Calu3 (cell line): ENCODE results near the gene ALG14. TPM values are rescaled to one million over a fixed set of nuclear protein-coding genes. Genes with fewer than 3 reads are reported as not detected.

Experiments used
- BruUV-seq: library from RNA; stranded (reverse); fragments of 400-500 nt; replicated peaks from 2 replicates; lab custom pipeline; 2021; lab: Mats Ljungman, UMichigan
- CTCF ChIA-PET: fragments of 300-600 bp; sonication (Branson Sonifier 250); formaldehyde crosslinking; loops from one replicate; lab custom pipeline; 2022; ENCODE audit warnings: antibody characterized with exemption; lab: Charles Lee
- DNase-seq: peaks from one replicate; pipeline ENCODE4 v3.0.0; 2022
- H3K27ac Mint-ChIP-seq: one replicate; pipeline ENCODE4 v1.8.0; 2022; ENCODE audit warnings: mixed read lengths; ENCODE audit not compliant: unreplicated experiment
- H3K27me3 Mint-ChIP-seq: one replicate; pipeline ENCODE4 v1.8.0; 2022; ENCODE audit warnings: mixed read lengths; ENCODE audit not compliant: unreplicated experiment
- H3K36me3 Mint-ChIP-seq: one replicate; pipeline ENCODE4 v1.8.0; 2022; ENCODE audit warnings: mild to moderate bottlenecking, moderate library complexity, mixed read lengths; ENCODE audit not compliant: insufficient read depth, unreplicated experiment
- H3K4me1 Mint-ChIP-seq: one replicate; pipeline ENCODE4 v1.8.0; 2022; ENCODE audit warnings: mild to moderate bottlenecking, low read depth, mixed read lengths; ENCODE audit not compliant: unreplicated experiment
- H3K4me3 Mint-ChIP-seq: one replicate; pipeline ENCODE4 v1.8.0; 2022; ENCODE audit warnings: mild to moderate bottlenecking, low read depth, moderate library complexity, mixed read lengths; ENCODE audit not compliant: unreplicated experiment
- H3K9me3 Mint-ChIP-seq: one replicate; pipeline ENCODE4 v1.8.0; 2022; ENCODE audit warnings: low read depth, mixed read lengths; ENCODE audit not compliant: unreplicated experiment
- CTCF ChIP-seq: fragments of 200-600 bp; IDR thresholded peaks from one replicate; pipeline ENCODE4 v1.8.0; 2022; ENCODE audit warnings: antibody characterized with exemption; ENCODE audit not compliant: unreplicated experiment
- intact Hi-C: fragments of 100-400 bp; cut with micrococcal nuclease; formaldehyde crosslinking; loops from one replicate; pipeline ENCODE4 v1.10.0; 2022; ENCODE audit not compliant: unreplicated experiment
- total RNA-seq: library from RNA; stranded (reverse); gene quantifications from 2 replicates; pipeline ENCODE4 v1.2.3, GENCODE V29; 2022

The ALG14 gene
- total RNA-seq, 1 experiment from 2014 or later, result 5.8 TPM

GRCh38 chr1:95043141-95043980 lies 29.4 kb downstream of the ALG14 start:
- H3K36me3 Mint-ChIP-seq, result no peaks in the 10 kb centered on the region
- peak; percentile 81 for DNase-seq
- intact Hi-C loops, result loop anchor here (5.0 kb wide), 2 partner anchors 146 to 531 kb away; no protein-coding TSS in a partner anchor
- H3K27ac Mint-ChIP-seq, result no peak overlapping the region
- H3K9me3 Mint-ChIP-seq, result no peaks in the 10 kb centered on the region
- no TSS peak for BruUV-seq
- TF ChIP-seq CTCF, result peak; percentile 98
- CTCF ChIA-PET, result interaction anchor here (0.6 to 1.2 kb wide), 12 partner anchors 15 to 397 kb away, joined by 3 to 64 read pairs (median 7); partner anchors contain the start of genes CNN3 and RWDD3
- H3K4me3 Mint-ChIP-seq, result no peak overlapping the region
- no peaks in the 10 kb centered on the region for H3K27me3 Mint-ChIP-seq
- H3K4me1 Mint-ChIP-seq, result peaks cover 10% of the 10 kb centered on the region

- no peaks in the 10 kb centered on the region for H3K27me3 Mint-ChIP-seq
- intact Hi-C loops, result loop anchor here (5.0 kb wide), 2 partner anchors 145 to 530 kb away; no protein-coding TSS in a partner anchor
- peaks cover 10% of the 10 kb centered on the region for H3K4me1 Mint-ChIP-seq
- no peak for DNase-seq
- no peaks in the 10 kb centered on the region for H3K9me3 Mint-ChIP-seq
- no peak overlapping the region for H3K27ac Mint-ChIP-seq
- no TSS peak for BruUV-seq
- CTCF ChIA-PET, result interaction anchor here (0.6 to 3.0 kb wide), 16 partner anchors 11 to 662 kb away, joined by 3 to 111 read pairs (median 5); partner anchors contain the start of genes CNN3 and RWDD3
- no peak for TF ChIP-seq CTCF
- H3K36me3 Mint-ChIP-seq, result no peaks in the 10 kb centered on the region
- H3K4me3 Mint-ChIP-seq, result no peak overlapping the region
These were observed 30.5 kb downstream of the ALG14 start for GRCh38 chr1:95042286-95042685.

GRCh38 chr1:95041491-95042165 lies 31.1 kb downstream of the ALG14 start:
- peak; percentile 58 for DNase-seq
- no TSS peak for BruUV-seq
- H3K36me3 Mint-ChIP-seq, result no peaks in the 10 kb centered on the region
- peak; percentile 37 for TF ChIP-seq CTCF
- H3K27me3 Mint-ChIP-seq, result no peaks in the 10 kb centered on the region
- no peaks in the 10 kb centered on the region for H3K9me3 Mint-ChIP-seq
- CTCF ChIA-PET, result interaction anchor here (0.6 to 3.0 kb wide), 20 partner anchors 12 to 661 kb away, joined by 3 to 111 read pairs (median 5); partner anchors contain the start of genes CNN3 and RWDD3
- no peak overlapping the region for H3K27ac Mint-ChIP-seq
- intact Hi-C loops, result loop anchor here (1.0 to 5.0 kb wide), 4 partner anchors 116 to 529 kb away; no protein-coding TSS in a partner anchor
- H3K4me1 Mint-ChIP-seq, result peaks cover 10% of the 10 kb centered on the region
- H3K4me3 Mint-ChIP-seq, result no peak overlapping the region

- H3K36me3 Mint-ChIP-seq, result no peaks in the 10 kb centered on the region
These were observed 32.7 kb downstream of the ALG14 start for GRCh38 chr1:95040032-95040525.

More at GRCh38 chr1:95040032-95040525, 32.7 kb downstream of the ALG14 start:
- peaks cover 10% of the 10 kb centered on the region for H3K4me1 Mint-ChIP-seq
- intact Hi-C loops, result loop anchor here (5.0 kb wide), 2 partner anchors 143 to 528 kb away; no protein-coding TSS in a partner anchor
- no peak for DNase-seq
- CTCF ChIA-PET, result interaction anchor here (0.8 to 3.0 kb wide), 2 partner anchors 185 to 194 kb away, joined by 3 to 111 read pairs; no protein-coding TSS in a partner anchor
- H3K4me3 Mint-ChIP-seq, result no peak overlapping the region
- no peak overlapping the region for H3K27ac Mint-ChIP-seq
- BruUV-seq, result no TSS peak
- H3K9me3 Mint-ChIP-seq, result no peaks in the 10 kb centered on the region
- H3K27me3 Mint-ChIP-seq, result no peaks in the 10 kb centered on the region
- no peak for TF ChIP-seq CTCF
